GM18909 (cell line): Measurements from ENCODE around the gene TDO2.
"Not testable (repeated sequence)": the region's sequence is repeated elsewhere in the genome, so short reads cannot be mapped to it uniquely, and the experiment has no call there.

Source experiments
- ATAC-seq: cut with Tn5 transposase; IDR thresholded peaks from one replicate; pipeline ENCODE4 v1.9.1; 2021; ENCODE audit warnings: mild to moderate bottlenecking; ENCODE audit not compliant: unreplicated experiment, poor library complexity

The TDO2 gene

DNA sequence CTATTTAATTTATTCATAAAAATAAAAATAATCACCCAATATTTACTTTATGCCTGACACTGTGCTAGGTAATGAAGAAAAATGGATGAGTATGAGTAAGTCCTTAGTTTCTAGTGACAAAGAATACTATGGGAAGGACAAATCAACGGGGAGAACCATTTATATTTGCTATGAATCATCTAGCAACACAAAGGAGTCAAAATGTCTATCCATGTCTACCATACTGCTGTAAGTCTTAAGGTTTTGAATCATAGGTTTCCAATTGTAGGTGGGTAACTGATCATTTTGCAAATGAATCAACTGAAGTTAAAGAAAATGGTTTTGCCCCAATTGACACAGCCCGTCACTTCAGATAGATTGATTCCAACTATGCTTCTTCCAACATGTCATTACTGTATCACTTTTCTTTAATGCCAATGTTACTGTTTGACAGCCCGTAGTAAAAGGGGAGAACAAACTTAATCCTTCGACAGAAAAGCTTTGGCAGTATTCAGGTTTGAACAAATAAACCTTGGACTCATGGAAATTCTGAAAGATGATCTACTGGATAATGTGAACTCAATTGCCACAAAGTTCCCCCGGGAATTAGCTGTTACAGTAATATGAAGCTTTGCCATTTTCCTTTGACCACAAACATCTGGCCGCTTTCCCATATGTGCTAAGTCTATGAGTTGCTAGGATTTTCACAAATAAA lies 3.2 kb downstream of the TDO2 start:
- ATAC-seq: no peak

DNA sequence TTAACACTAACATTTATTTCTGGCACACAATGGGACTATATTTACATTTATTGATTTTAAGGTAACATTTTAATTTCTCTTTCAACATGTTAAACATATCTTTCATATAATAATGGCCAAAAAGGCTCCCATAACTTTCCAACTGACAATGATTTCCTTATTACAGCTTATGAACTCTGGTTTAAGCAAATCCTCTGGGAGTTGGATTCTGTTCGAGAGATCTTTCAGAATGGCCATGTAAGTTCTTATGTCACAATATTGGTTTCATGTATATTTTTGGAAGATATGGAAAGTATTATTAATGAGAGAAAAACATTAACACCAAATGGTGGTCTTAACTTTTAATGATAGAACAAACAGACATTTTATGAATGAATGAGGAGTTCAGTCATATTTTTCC lies 4.1 kb downstream of the TDO2 start:
- no peak for ATAC-seq

DNA sequence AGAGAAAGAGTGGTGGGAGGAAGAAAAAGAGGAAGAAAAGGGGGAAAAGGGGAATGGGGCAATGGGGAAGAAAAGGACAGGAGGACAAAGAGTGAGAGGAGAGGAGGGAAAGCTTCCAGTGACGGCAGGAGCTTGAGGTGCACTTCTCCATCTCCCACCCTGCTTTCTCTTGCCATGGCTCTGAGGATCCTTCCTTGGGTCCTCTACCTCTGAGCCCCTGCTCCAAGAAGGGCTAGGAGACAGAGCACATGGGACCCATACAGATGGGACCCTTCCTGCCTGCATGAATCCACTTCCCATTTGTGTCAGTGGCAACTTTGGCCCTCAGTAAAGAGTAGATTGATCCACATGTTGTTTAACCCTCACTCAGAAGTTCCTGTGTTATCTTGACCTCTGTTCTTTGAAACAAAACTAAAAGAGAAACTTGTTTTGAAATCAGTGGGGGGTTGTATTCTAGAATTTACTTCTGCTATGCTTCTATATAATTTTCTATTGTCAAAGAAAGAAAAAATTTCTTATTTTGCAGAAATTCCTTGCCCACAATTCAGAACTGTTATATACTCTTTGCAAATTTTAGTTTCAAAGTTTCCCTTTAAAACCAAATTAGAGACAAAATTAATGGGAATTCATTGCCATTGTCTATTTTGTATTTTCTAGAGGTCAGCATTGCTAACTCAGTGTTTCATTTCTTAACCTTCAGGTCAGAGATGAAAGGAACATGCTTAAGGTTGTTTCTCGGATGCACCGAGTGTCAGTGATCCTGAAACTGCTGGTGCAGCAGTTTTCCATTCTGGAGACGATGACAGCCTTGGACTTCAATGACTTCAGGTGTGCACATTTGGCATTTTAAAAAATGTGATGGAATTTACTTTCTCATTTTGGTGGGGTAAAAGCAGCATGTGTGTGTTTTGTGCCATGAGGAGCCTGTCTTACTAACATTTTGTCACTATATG lies 5.0 kb downstream of the TDO2 start:
- ATAC-seq: peak; percentile 69

DNA sequence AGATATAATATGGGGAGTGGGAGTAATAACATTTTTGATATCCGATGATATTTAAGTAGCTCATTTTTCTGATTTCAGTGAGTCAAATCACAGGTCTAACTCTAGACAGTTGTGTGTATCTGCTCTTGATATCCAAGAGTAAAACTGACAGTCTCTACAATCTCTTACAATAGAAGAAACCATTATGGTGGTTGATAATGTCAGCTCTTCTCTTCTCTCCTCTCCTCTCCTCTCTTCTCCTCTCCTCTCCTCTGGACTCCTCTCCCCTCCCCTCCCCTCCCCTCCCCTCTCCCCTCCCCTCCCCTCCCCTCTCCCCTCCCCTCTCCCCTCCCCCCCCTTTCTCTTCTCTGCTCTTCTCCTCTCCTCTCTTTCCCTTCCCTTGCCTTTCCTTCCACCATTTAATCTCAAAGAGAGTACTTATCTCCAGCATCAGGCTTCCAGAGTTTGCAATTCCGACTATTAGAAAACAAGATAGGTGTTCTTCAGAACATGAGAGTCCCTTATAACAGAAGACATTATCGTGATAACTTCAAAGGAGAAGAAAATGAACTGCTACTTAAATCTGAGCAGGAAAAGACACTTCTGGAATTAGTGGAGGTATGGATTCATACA lies 6.2 kb downstream of the TDO2 start:
- no peak for ATAC-seq

DNA sequence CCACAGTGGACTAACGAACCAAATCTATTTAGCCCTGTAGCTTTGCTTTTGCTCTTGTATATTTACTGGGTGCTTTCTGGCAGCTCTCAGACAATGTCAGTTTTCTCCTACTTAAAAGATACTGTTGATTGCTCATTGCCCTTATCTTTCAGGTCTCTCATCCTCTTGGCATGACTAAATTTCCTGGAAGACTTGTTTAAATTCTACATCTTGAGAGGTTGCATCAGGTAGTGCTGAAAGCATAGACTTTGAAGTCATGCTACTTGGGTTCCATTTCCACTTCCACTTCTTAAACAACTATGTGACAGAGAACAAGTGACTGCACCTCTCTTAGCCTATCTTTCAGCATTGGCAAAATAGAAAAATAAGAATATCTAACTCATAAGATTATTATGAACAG lies 8.4 kb downstream of the TDO2 start:
- ATAC-seq: no peak

DNA sequence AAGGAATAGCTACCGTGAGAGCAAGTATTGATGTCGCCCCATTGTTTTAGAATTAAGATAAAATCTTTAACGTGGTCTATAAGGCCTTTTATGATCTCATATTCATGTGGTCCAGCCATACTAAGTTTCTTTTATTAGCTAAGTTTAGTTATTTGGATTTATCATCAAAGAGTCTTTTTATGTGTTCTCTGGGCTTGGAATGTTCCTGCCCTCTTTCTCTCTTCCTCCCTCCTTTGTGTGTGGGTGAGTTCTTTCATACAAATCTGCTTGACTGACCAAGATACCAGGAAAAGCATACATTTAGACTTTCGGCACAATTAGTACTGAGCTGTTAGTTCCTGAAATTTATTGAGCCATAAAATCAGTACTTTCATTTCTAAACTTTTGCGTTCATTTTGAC lies 11.3 kb downstream of the TDO2 start:
- ATAC-seq: no peak

DNA sequence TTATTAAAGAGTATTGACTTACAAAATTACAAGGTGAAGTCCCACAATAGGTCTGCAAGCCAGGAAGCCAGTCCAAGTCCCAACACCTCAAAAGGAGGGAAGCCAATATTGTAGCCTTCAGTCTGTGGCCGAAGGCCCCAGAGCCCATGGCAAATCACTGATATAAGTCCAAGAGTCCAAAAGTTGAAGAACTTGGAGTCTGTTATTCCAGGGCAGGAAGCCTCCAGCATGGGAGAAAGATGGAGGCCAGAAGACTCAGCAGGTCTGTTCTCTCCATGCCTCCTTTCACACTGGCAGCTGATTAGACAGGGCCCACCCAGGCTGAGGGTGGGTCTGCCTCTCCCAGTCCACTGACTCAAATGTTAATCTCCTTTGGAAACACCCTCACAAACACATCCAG lies 18.1 kb downstream of the TDO2 start:
- no peak for ATAC-seq

DNA sequence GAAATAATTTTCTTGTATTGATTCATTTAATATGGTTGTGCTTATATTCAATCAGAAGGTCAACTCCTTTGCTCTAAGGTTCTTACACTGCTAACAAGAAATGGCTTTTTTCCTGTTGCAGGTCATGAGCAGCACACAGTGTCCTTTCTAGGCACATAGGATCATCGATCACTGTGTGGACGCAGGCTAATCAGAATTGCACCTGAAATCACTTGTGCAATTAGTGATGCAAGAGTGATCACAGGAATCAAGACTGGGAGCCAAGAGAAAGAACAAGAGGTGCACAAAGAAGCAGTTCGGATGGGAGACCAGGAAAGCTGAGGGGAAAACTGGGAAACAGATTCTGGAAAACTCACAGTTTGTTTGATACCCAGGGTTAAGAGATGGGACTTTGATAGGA lies 21.1 kb downstream of the TDO2 start:
- ATAC-seq: no peak

DNA sequence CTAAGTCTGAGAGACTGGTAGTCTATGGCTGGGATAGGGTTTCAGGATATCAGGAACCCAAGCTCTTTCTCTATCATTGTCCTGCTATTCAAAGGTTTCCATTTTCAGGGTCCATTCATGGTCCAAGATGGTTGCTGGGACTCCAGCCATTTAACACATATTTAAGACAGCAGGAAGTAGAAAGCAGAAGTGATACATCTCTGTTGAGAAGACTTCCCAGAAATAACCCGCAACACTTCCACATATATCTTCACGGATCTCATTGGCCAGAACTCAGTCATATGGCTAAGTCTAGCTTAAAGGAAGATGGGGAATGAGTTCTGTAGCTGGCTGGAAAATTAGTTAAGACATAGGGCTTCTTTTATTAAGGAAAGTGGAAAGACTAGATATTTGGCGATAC lies 26.3 kb downstream of the TDO2 start:
- no peak for ATAC-seq

DNA sequence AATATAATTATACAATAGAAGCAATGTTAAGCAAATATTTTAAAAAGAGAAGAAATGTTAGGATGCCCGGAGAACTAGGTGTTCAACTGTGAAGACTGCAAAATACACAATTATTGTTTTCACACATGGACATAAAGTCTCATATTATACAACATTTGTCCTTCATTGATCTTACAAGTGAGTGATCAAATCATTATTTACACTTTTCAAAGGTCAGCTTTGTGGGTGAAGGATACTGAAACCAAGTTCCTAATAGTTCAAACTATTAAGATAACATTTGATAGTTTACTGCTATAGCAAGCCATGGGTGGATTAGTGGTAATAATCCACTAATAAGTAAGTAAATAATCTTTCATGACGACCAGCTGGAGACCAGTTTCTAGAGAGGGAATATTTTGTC lies 26.8 kb downstream of the TDO2 start:
- ATAC-seq: no peak

DNA sequence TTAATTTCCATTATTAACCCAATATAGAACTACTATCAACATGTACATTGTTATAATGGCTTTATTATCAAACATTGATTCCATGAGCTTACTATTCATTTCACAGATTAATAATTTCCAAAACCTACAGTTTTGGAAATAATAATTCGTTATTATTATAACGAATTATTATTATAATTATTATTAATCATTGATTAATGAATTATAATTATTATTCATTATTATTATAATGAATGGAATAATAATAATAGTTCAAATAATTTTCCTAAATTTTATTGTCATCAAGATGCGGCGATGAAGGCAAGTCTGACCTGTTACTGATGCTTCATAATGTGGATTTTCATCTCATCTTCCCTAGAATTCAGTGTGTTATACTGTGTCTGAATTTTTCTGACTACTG lies 28.1 kb downstream of the TDO2 start:
- ATAC-seq: no peak

DNA sequence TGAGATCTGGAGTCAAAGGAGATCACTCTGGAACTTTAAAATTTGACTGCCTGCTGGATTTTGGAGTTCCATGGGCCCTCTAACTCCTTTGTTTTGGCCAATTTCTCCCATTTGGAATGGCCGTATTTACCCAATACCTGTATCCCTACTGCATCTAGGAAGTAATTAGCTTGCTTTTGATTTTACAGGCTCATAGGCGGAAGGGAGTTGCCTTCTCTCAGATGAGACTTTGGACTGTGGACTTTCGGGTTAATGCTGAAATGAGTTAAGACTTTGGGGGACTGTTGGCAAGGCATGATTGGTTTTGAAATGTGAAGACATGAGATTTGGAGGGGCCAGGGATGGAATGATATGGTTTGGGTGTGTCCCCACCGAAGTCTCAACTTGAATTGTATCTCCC lies 31.1 kb downstream of the TDO2 start:
- ATAC-seq: not testable (repeated sequence)

DNA sequence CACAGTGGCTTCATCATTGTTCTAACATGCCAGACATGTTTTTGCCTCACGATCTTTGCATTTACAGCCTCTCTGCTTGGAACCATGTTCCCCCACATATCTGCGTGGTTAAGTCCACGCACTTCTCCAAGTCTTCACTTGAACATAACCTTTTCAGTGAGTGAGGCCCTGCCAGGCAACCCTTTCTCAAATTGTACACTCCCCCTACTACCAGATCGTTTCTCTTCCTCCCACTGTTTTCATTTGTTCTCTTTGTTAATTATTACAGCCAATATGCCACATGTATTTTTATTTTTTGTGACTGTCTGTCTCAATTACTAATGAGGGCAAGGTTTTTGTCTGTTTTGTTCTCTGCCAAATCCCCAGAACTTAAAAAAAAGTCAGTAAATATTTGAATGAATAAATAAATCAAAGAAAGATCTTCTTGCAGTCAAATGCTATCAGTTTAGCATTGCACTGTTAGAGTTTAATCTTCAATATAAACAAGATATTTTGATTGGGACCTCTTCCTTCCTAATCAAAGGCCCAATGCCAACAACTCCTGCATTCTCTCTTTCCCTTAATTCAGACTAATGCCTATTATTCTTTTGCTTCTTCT lies 32.0 kb downstream of the TDO2 start:
- ATAC-seq: no peak

DNA sequence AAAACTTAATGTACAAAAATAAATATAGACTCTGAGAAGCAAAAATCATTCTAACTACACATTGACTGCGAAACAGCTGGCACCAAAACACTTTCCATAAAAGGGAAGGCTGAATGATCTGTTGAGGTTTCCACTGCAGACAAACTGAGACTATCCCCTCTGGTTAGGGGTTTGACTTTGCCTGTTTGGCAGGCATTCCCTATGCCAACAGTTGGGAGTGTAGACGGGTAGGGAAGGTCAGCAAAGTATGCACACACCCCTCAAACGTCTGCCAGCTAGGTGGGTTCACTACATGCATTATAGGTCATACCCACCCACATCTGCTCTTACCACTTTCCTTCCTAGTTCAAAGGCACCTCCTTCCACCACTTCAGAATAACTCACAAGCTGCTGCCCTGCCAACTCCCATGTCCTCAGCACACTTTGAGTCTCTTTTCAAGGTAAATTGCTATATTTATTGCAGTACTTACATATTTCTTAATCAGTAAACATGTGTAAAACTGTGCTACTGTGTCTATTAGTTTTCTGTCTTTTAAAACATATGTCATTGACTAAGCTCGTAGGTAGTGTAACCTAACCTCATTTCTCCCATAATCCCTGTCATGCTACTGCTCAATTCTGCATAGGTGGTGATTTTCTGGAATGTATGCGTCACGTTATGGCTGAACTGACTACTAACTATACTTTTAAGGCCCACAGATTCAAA lies 37.7 kb downstream of the TDO2 start:
- no peak for ATAC-seq

DNA sequence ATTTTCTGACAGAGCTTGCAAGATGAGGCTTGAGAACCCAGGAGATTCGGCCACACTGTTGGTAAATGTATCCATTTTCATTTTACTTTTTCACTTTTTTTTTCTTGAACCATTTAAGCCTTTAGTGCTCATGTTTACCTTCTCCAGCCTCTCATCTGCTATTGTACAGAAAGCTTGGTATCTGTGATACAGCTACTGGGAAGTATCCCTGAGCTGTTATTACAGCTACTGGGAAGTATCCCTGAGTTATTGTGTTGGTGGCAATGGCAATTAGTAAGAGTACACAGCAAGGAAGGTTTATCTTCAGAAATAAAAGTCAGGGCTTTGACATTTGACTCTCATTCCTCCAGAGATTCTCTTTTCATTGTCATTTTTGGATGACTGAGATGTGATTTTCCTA lies 38.3 kb downstream of the TDO2 start:
- no peak for ATAC-seq

DNA sequence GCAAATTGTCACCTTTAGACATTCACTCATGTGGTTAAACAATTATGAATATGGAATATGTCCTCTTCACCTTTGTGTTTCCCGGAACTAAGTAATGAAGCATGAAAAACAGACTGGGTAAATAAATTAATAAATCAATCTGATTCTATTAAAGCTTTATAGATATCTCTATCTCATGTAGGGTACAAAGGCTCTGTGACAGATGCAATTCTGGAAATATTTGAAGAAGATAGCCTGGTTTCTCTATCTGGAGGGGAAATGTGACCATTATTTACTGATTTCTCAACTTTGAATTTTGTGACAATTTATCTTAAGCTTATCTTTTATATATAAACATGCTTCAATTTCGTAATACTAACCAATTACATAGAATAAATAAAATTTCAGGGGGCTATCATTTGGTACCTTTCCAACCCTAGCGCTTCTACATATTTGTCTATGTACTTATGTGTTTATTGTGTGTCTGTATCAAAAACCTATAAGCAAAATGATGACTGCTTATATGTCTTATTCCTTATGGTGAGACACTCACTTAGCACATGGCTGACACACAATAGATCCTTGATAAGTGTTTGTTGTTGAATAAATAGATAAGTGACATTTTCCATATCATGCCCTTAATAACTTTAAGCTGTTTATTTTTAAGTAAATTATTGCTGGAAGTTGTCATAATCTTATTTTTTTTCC lies 40.3 kb downstream of the TDO2 start:
- no peak for ATAC-seq

DNA sequence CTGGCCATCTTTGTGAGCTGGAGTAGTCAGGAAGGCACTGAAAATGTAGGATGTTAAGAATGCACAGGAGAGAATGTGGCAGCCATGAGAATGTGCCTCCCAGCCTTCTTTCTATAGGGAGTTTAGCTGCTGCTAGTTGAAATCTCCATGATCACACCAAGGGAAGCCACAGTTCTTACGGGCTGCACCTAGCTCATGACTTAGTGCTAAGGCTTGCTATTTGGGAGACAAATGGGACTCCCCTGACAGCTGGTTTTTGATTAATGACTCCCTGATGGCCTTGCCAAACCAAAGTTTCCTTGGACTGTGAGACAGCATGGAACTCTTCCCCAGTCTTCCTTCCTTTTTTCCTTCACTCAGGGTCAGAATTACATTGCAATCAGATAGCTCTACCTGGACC lies 41.0 kb downstream of the TDO2 start:
- no peak for ATAC-seq

DNA sequence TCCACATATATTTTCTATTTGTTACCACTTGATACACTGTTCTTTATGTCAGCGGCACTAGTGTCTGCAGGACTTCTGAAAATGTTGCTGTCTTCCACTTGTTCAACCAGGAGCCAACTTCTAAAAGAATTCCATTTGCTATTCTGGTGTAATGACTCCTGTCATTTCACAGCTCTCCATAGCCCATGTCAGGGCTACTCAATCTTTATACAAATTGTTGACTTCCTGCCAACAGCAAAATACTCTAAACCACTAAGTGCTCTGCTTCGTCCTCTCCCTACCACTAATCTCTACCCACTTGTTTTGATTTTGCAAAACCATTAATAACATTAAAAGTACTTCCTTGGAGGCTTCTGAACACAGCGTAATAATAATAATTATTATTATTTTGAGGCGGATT lies 43.0 kb downstream of the TDO2 start:
- no peak for ATAC-seq

DNA sequence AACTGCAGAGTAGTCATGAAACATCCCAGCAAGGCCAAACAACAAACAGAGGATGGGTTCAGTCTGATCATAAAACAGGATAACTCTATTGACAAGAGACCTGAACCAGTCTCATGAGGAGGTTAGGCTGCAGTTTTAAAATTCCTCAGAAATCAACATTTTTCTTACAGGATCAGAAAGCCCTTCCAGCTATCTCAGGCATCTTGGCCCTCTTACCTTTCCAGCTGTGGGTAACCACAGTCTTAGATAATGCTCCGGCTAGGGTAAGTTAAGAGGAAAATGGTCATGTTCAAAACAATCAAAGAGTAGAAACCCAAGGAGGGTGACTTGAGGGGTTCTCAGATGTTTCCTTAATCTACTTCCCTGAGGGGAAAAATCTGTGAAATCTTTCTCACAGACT lies 45.0 kb downstream of the TDO2 start:
- no peak for ATAC-seq

DNA sequence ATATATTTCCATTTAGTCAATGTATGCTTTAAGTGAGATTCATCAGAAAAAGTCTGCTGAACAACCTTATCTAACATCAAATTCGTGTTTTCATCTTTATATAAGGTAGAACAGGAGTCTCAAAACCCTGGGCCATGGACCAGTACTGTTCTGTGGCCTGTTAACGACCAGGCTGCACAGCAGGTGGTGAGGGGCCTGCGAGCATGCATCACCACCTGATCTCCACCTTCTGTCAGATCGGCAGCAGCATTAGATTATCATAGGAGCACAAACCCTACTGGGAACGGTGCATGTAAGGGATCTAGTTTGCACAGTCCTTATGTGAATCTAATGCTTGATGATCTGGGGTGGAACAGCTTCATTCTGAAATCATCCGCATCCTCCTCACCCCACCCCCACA lies 47.0 kb downstream of the TDO2 start:
- ATAC-seq: no peak
